Kidney (tissue), 14 donors: Measurements from ENCODE around the gene CYP39A1. TPM values are rescaled to one million over a fixed set of nuclear protein-coding genes. Genes with fewer than 3 reads are reported as not detected.

Experiments used
- DNase-seq, 5 donors: peaks; one replicate each; pipeline ENCODE4 v3.0.0-alpha.2; 2013 to 2020
- FAIRE-seq: peaks from 2 replicates; lab custom pipeline; 2012; peaks lifted over from hg19 to GRCh38; lab: Jason Lieb, UNC
- H3K27ac ChIP-seq, 2 donors: one replicate each; pipeline ENCODE4 v1.7.0; 2013; ENCODE audit warnings: low read depth in 2 of 2, low read length in 2 of 2, inconsistent platforms in 1 of 2
- H3K27me3 ChIP-seq: one replicate; pipeline ENCODE4 v1.7.1; 2013; ENCODE audit warnings: low read length, inconsistent platforms; ENCODE audit not compliant: control insufficient read depth, insufficient read depth
- H3K36me3 ChIP-seq, 3 donors: one replicate each; pipeline versions ENCODE4 v1.7.0 to v1.7.1; 2013; ENCODE audit warnings: low read length in 3 of 3, control low read depth in 1 of 3, inconsistent platforms in 1 of 3; ENCODE audit not compliant: insufficient read depth in 3 of 3, control insufficient read depth in 2 of 3
- H3K4me1 ChIP-seq, 3 donors: one replicate each; pipeline versions ENCODE4 v1.7.0 to v1.7.1; 2013; ENCODE audit warnings: low read length in 3 of 3, inconsistent platforms in 1 of 3, low read depth in 1 of 3; ENCODE audit not compliant: control insufficient read depth in 2 of 3, insufficient read depth in 2 of 3
- H3K4me3 ChIP-seq, 3 donors: one replicate each; pipeline versions ENCODE4 v1.7.0 to v1.8.1; 2013; ENCODE audit warnings: low read length in 3 of 3, control low read depth in 1 of 3, inconsistent platforms in 1 of 3
- H3K9ac ChIP-seq, 3 donors: one replicate each; pipeline versions ENCODE4 v1.7.0 to v1.7.1; 2013; ENCODE audit warnings: low read length in 3 of 3, control low read depth in 1 of 3, inconsistent platforms in 1 of 3
- H3K9me3 ChIP-seq, 3 donors: one replicate each; pipeline versions ENCODE4 v1.7.0 to v1.7.1; 2013; ENCODE audit warnings: low read length in 3 of 3, control low read depth in 1 of 3, inconsistent platforms in 1 of 3; ENCODE audit not compliant: control insufficient read depth in 2 of 3, insufficient read depth in 1 of 3
- CTCF ChIP-seq: IDR thresholded peaks from 3 replicates; pipeline ENCODE4 v1.5.1; 2012; ENCODE audit warnings: mild to moderate bottlenecking, moderate library complexity, borderline replicate concordance; ENCODE audit not compliant: insufficient read depth; ENCODE audit errors: extremely low read depth
- intact Hi-C: fragments of 100-400 bp; cut with DNase I; formaldehyde crosslinking; loops from one replicate; pipeline ENCODE4 v1.11.1; 2022
- polyA plus RNA-seq: library from polyadenylated mRNA; stranded (reverse); fragments of 350-450 nt; fragmentation: Illumina TruSeq; extraction: RNeasy Lipid Tissue Mini Kit (QIAGEN cat#74804); gene quantifications from one replicate; pipeline ENCODE4 v1.2.3, GENCODE V29; 2014; ENCODE audit warnings: low read depth, low replicate concordance; ENCODE audit not compliant: insufficient read depth
- total RNA-seq: library from RNA; stranded (reverse); fragmentation: NEBNext Ultra II Directional; extraction: Animal tissue kit (Norgen Biotek cat#: 25700); gene quantifications from one replicate; pipeline ENCODE4 v1.2.1, GENCODE V29; 2021
- donor health status: control.
- donor health status: control.
- donor health status: control.
- donor health status: control.
- donor health status: control.
- donor health status: DM: yes; HTN: yes; CAD: no.
- donor health status: Normal renal cell carcinoma (clear cell type).

CYP39A1 gene
- total and polyA plus RNA-seq, 2 donors from 2014 or later, result 6.0 to 8.7 TPM

GRCh38 chr6:46507426-46507825, 145.2 kb downstream of the CYP39A1 start:
- TF ChIP-seq CTCF, result no peak
- H3K4me1 ChIP-seq, result peaks cover 0 to 7% (median 0%) of the 10 kb centered on the region in 3 donors

GRCh38 chr6:46505693-46506512, 146.7 kb downstream of the CYP39A1 start:
- Histone ChIP-seq H3K4me1 (peaks cover 0 to 5% (median 0%) of the 10 kb centered on the region in 3 donors), H3K9me3 (no peaks in the 10 kb centered on the region), H3K4me3 (no peak overlapping the region), H3K27ac (no peak overlapping the region), H3K27me3 (no peaks in the 10 kb centered on the region), H3K36me3 (no peaks in the 10 kb centered on the region), H3K9ac (no peak overlapping the region)
- no peak for TF ChIP-seq CTCF
- no peak for DNase-seq
- no peak for FAIRE-seq
- intact Hi-C loops, result no loop called here

More at GRCh38 chr6:46507426-46507825, 145.2 kb downstream of the CYP39A1 start:
- FAIRE-seq (no peak), DNase-seq (no peak)
- Histone ChIP-seq H3K4me3 (no peak overlapping the region), H3K9me3 (no peaks in the 10 kb centered on the region), H3K27ac (no peak overlapping the region), H3K27me3 (no peaks in the 10 kb centered on the region), H3K9ac (no peak overlapping the region), H3K36me3 (no peaks in the 10 kb centered on the region)
- intact Hi-C loops, result no loop called here

- Histone ChIP-seq H3K9me3 (no peaks in the 10 kb centered on the region), H3K4me3 (no peak overlapping the region), H3K36me3 (no peaks in the 10 kb centered on the region), H3K27ac (no peak overlapping the region), H3K27me3 (no peaks in the 10 kb centered on the region), H3K4me1 (peaks cover 0 to 5% (median 0%) of the 10 kb centered on the region in 3 donors), H3K9ac (no peak overlapping the region)
- intact Hi-C loops, result no loop called here
- no peak for FAIRE-seq
- DNase-seq, result peak in 1 of 5 donors; percentile 51
- TF ChIP-seq CTCF, result no peak
Observed at GRCh38 chr6:46504242-46504641, 148.4 kb downstream of the CYP39A1 start.
